ENCODE data around the gene HERC3. TPM values are rescaled to one million over a fixed set of nuclear protein-coding genes. Genes with fewer than 3 reads are reported as not detected.

The HERC3 gene
- total RNA-seq, result 13.9 and 24.7 TPM in 2 replicates

DNA sequence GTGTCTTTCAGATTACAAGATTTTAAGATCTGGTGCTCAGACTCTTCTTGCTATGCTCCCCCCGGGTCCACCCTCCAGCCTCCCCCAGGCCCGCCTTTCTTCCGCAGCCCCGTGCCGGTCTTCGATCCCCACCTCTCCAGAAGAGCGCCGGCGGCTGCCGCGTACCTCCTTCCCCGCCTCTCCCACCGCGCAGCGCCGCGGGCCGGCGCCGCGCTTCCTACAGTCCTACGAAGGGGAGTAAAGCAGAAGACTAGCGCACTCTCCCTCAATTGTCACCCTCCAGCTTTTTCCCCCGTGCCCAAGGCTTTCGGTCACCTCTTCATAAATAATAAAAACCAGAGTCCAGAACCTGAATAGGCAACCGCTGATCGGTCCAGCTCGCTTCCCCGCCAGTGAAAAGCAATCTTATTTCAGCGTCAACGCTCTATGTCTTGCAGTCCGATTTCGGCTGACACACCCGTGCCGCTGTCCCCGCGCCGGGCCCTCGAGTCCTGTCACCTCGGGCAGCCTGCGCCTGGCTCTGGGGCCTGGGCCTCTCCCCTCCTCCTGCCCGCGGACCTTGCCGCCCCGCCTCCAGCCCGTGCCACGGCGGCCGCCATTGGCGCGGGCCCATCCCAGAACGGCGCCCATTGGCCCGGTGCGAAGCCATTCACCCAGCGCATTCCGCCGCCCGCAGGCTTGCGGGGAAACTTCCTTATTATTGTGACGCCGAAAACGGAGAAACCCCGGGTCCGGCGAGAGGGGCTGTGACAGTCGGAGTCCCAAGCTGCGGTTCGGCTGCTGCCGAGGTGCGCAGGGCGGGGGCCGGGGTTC is at the start of gene HERC3:
TSS of gene HERC3 (plus strand) at position 694 of the 813 bp plus-strand sequence. CDS start 13,344 bp downstream, outside the sequence.

DNA sequence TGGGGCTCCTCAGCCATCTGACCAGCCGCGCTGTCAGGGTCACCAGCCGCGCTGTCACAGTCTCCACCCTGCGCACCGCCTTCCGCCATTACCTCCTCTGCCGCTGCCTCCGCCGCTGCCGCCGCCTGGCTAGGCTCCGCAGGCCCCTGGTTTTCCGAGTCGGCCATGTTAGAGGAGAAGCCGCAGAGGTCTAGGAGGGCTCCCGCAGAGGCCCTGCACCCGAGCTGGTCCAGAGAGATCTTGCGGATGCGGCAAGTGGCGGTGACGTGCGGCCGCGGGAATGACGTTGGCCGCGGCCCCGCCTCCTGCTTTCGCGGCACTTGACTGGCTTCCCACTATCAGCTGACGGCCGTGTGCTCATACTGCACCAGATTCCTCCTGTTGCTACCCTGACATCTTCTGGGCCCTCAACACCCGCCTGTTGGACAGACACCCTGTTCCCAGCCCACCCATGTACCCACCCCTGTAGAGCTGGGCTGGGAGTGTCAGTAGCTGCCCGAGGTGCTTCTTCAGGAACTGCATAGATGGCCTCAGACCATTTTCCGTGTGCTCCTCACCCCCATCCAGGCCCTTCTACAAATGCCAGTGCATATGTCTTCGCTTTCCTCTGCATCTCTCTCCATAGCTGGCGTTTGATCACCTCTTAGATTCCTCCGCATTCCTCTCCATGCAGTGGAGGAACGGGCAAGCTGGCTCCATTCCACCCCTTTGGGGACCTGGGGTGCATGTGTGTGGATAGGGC is 105.5 kb downstream of the HERC3 start, which contains the start of gene NAP1L5:
TSS of gene NAP1L5 (minus strand) at position 242 of the 742 bp plus-strand sequence. CDS start at position 167, 75 bp downstream.

Other genes starting within 250 kb of the HERC3 start
- gene HERC6, start 213.6 kb upstream of the HERC3 start, total RNA-seq, result 8.7 and 11.6 TPM in 2 replicates
- 1.7 and 6.0 TPM in 2 replicates for gene HERC5, start 135.4 kb upstream of the HERC3 start, total RNA-seq
- 54.6 and 83.9 TPM in 2 replicates for gene PYURF, start 68.7 kb upstream of the HERC3 start, total RNA-seq
- gene NAP1L5, start 105.3 kb downstream of the HERC3 start, total RNA-seq, result 5.6 and 7.0 TPM in 2 replicates